HepG2 (cell line): ENCODE data around the gene KLHL12. TPM values are rescaled to one million over a fixed set of nuclear protein-coding genes. Genes with fewer than 3 reads are reported as not detected.

Source experiments
- ATAC-seq: fragments of 200-7000 bp; cut with Tn5 transposase; 3 replicates; pipeline ENCODE4 v1.9.1; 2020; ENCODE audit warnings: mild to moderate bottlenecking, moderate library complexity
- BruUV-seq: library from RNA; stranded (reverse); fragments of 400-500 nt; replicated peaks from 2 replicates; lab custom pipeline; 2021; lab: Mats Ljungman, UMichigan
- CTCF ChIA-PET: fragments of 300-600 bp; formaldehyde crosslinking; extraction: SDS; loops from one replicate; lab custom pipeline; 2021; ENCODE audit warnings: low total read pairs, inconsistent platforms, low intra/inter-chr PET ratio; lab: Yijun Ruan, JAX
- POLR2A ChIA-PET: fragments of 350-600 bp; sonication (Branson Sonifier 250); formaldehyde crosslinking; loops from one replicate; lab custom pipeline; 2020; ENCODE audit warnings: antibody characterized with exemption, inconsistent platforms; lab: Yijun Ruan, JAX
- DNase-seq: peaks from one replicate; pipeline ENCODE4 v3.0.0-alpha.2; 2015; ENCODE audit warnings: low spot score
- FAIRE-seq: peaks from 3 replicates; lab custom pipeline; 2011; peaks lifted over from hg19 to GRCh38; lab: Jason Lieb, UNC
- H2AFZ ChIP-seq: one replicate; pipeline ENCODE4 v1.6.1; 2011; ENCODE audit warnings: low read length, inconsistent platforms
- H3K27ac ChIP-seq: fragments of 300-600 bp; 3 replicates; pipeline ENCODE4 v1.8.0; 2011; ENCODE audit warnings: mixed run types, mild to moderate bottlenecking, mixed read lengths, low read length, inconsistent platforms; ENCODE audit not compliant: insufficient read depth; ENCODE audit errors: extremely low read length
- H3K27me3 ChIP-seq, 2 experiments: fragments of 200-600 bp in 1 of 2; 2 replicates in 1 of 2; 3 replicates in 1 of 2; pipeline versions ENCODE4 v1.6.0 to v1.8.0; 2011; ENCODE audit warnings: low read length in 2 of 2, mild to moderate bottlenecking in 2 of 2, moderate library complexity in 2 of 2, inconsistent platforms in 1 of 2; ENCODE audit not compliant: insufficient read depth in 2 of 2, control insufficient read depth in 1 of 2
- H3K36me3 ChIP-seq, 2 experiments: fragments of 200-600 bp in 1 of 2; replicated peaks in 1 of 2; 2 replicates in 1 of 2; 3 replicates in 1 of 2; pipeline versions ENCODE4 v1.5.1 to v1.8.0; 2011; ENCODE audit warnings: low read length in 2 of 2, inconsistent platforms in 1 of 2; ENCODE audit not compliant: insufficient read depth in 2 of 2, control insufficient read depth in 1 of 2
- H3K4me1 ChIP-seq: 2 replicates; pipeline ENCODE4 v1.5.1; 2012; ENCODE audit warnings: low read length, inconsistent platforms; ENCODE audit not compliant: insufficient read depth
- H3K4me2 ChIP-seq: 2 replicates; pipeline ENCODE4 v1.6.0; 2011; ENCODE audit warnings: low read depth, low read length, inconsistent platforms
- H3K4me3 ChIP-seq, 3 experiments: fragments of 200-600 bp in 1 of 3; sonication (generic), shearing (Covaris generic) in 1 of 3; replicated peaks in 1 of 3; 2 replicates each; pipeline ENCODE4 v1.5.1; 2011 to 2016; ENCODE audit warnings: low read length in 3 of 3, inconsistent platforms in 2 of 3, low read depth in 2 of 3, mild to moderate bottlenecking in 2 of 3, control low read depth in 1 of 3, mixed read lengths in 1 of 3; ENCODE audit not compliant: insufficient read depth in 1 of 3
- H3K79me2 ChIP-seq: one replicate; pipeline ENCODE4 v1.6.1; 2011; ENCODE audit warnings: low read length, inconsistent platforms; ENCODE audit not compliant: insufficient read depth
- H3K9ac ChIP-seq: 2 replicates; pipeline ENCODE4 v1.6.0; 2011; ENCODE audit warnings: mild to moderate bottlenecking, low read depth, low read length, inconsistent platforms; ENCODE audit not compliant: insufficient read depth
- H3K9me3 ChIP-seq: 2 replicates; pipeline ENCODE4 v1.5.1; 2012; ENCODE audit warnings: mild to moderate bottlenecking, low read length
- H4K20me1 ChIP-seq: 2 replicates; pipeline ENCODE4 v1.6.0; 2011; ENCODE audit warnings: inconsistent platforms, mild to moderate bottlenecking, low read length, moderate library complexity; ENCODE audit not compliant: insufficient read depth
- KAT7 ChIP-seq: IDR thresholded peaks from 2 replicates; pipeline ENCODE4 v1.6.1; 2018; ENCODE audit warnings: borderline replicate concordance, missing compliant biosample characterization
- KDM6A ChIP-seq: IDR thresholded peaks from 2 replicates; pipeline ENCODE4 v1.6.1; 2016; ENCODE audit warnings: low read depth
- MIXL1 ChIP-seq: IDR thresholded peaks from 2 replicates; pipeline ENCODE4 v1.6.1; 2016
- PHF21A ChIP-seq: sonication (generic); formaldehyde crosslinking; IDR thresholded peaks from 2 replicates; pipeline ENCODE4 v1.5.0; 2020; ENCODE audit warnings: mild to moderate bottlenecking, missing genetic modification reagents
- RXRB ChIP-seq: IDR thresholded peaks from 2 replicates; pipeline ENCODE4 v1.6.1; 2016; ENCODE audit warnings: borderline replicate concordance, missing genetic modification reagents, missing compliant biosample characterization
- ZNF331 ChIP-seq: sonication (generic); formaldehyde crosslinking; IDR thresholded peaks from 2 replicates; pipeline ENCODE4 v1.4.0; 2020; ENCODE audit warnings: missing genetic modification reagents
- ZNF432 ChIP-seq: sonication (generic); formaldehyde crosslinking; IDR thresholded peaks from 2 replicates; pipeline ENCODE4 v1.5.0; 2020; ENCODE audit warnings: missing genetic modification reagents, mild to moderate bottlenecking, borderline replicate concordance
- ZNF512 ChIP-seq: sonication (generic); formaldehyde crosslinking; IDR thresholded peaks from 2 replicates; pipeline ENCODE4 v1.4.0; 2020; ENCODE audit warnings: mild to moderate bottlenecking, missing genetic modification reagents
- WGBS: methylation state at CpG from one replicate; pipeline ENCODE4 v1.1.6; 2017; ENCODE audit warnings: low lambda C conversion rate; 5-methylcytosine and 5-hydroxymethylcytosine counted together
- in situ Hi-C: cut with HindIII; loops from 2 replicates; pipeline ENCODE4 v1.10.0; 2017; ENCODE audit warnings: low pct_unique_long_range_greater_than_20kb; ENCODE audit not compliant: extremely low pct_ligation_motif_present
- intact Hi-C: fragments of 100-400 bp; cut with micrococcal nuclease; formaldehyde crosslinking; loops from one replicate; pipeline ENCODE4 v1.10.0; 2022; ENCODE audit not compliant: unreplicated experiment
- polyA plus RNA-seq, 8 experiments: library from polyadenylated mRNA; depleted of rRNA in 3 of 8; stranded (reverse) in 7 of 8; unstranded in 1 of 8; fragments of >200 nt; fragmentation: Illumina TruSeq in 4 of 8; extraction: Trizol in 4 of 8; gene quantifications; 2 replicates each; pipeline versions ENCODE4 v1.2.1 to v1.2.3, GENCODE V29; 2011 to 2016; ENCODE audit warnings: low read depth in 4 of 8, missing spikeins in 1 of 8, mixed read lengths in 1 of 8; ENCODE audit not compliant: insufficient read depth in 1 of 8
- total RNA-seq, 5 experiments: library from RNA; depleted of rRNA; stranded (reverse); fragments of >200 nt; fragmentation: Illumina TruSeq; extraction: Trizol; gene quantifications; 2 replicates each; pipeline ENCODE4 v1.2.3, GENCODE V29; 2016; ENCODE audit warnings: low read depth in 1 of 5

KLHL12 gene
- total and polyA plus RNA-seq, 2 of the 13 experiments (the other 11 are each of a cell fraction or from before 2014, with no cell fraction given): 19.2 to 25.2 TPM

GRCh38 chr1:202909494-202909893, 17.5 kb downstream of the KLHL12 start:
- H3K9ac ChIP-seq: no peak overlapping the region
- no peak for DNase-seq
- ChIA-PET POLR2A (interaction anchor here (1.4 kb wide), 1 partner anchor 18 kb away, joined by 4 read pairs; the partner anchor contains the start of gene KLHL12), CTCF (no interaction called here)
- H2AFZ ChIP-seq: no peak overlapping the region
- H3K4me1 ChIP-seq: no peaks in the 10 kb centered on the region
- H4K20me1 ChIP-seq: no peaks in the 10 kb centered on the region
- 85% methylated on average over 1 of the region's 1 CpG for WGBS
- no peaks in the 10 kb centered on the region for H3K27me3 ChIP-seq
- H3K79me2 ChIP-seq: no peaks in the 10 kb centered on the region
- in situ Hi-C loops (no loop called here), intact Hi-C loops (no loop called here)
- ATAC-seq: no peak
- FAIRE-seq: no peak
- no peak for TF ChIP-seq ZNF432 (CRISPR knock-in tag)
- no peak for TF ChIP-seq ZNF512 (CRISPR knock-in tag)
- TF ChIP-seq RXRB: no peak
- no peak for TF ChIP-seq KDM6A (CRISPR knock-in tag)
- TF ChIP-seq PHF21A (CRISPR knock-in tag): no peak
- TF ChIP-seq KAT7: no peak
- H3K36me3 ChIP-seq: peaks cover 9 to 42% of the 10 kb centered on the region in 2 experiments; a peak in 4 of 5 replicates
- H3K4me2 ChIP-seq: no peak overlapping the region
- H3K4me3 ChIP-seq: no peak overlapping the region
- H3K27ac ChIP-seq: no peak overlapping the region
- no TSS peak for BruUV-seq
- no peaks in the 10 kb centered on the region for H3K9me3 ChIP-seq

GRCh38 chr1:202908998-202909397, 18.0 kb downstream of the KLHL12 start:
- Histone ChIP-seq H3K27ac (no peak overlapping the region), H2AFZ (no peak overlapping the region), H3K4me2 (no peak overlapping the region), H3K27me3 (no peaks in the 10 kb centered on the region), H4K20me1 (no peaks in the 10 kb centered on the region), H3K4me1 (no peaks in the 10 kb centered on the region), H3K4me3 (no peak overlapping the region), H3K79me2 (no peaks in the 10 kb centered on the region), H3K36me3 (peaks cover 8 to 42% of the 10 kb centered on the region in 2 experiments; a peak in 4 of 5 replicates), H3K9me3 (no peaks in the 10 kb centered on the region), H3K9ac (no peak overlapping the region)
- FAIRE-seq: no peak
- ChIA-PET POLR2A (interaction anchor here (1.4 kb wide), 1 partner anchor 18 kb away, joined by 4 read pairs; the partner anchor contains the start of gene KLHL12), CTCF (no interaction called here)
- intact Hi-C loops (no loop called here), in situ Hi-C loops (no loop called here)
- ATAC-seq: no peak
- BruUV-seq: no TSS peak
- WGBS: 98% methylated on average over 6 of the region's 6 CpGs
- no peak for TF ChIP-seq MIXL1 (CRISPR knock-in tag)
- peak; percentile 98 for TF ChIP-seq ZNF331
- DNase-seq: no peak
